Epithelial cell of proximal tubule (primary cell): Measurements from ENCODE around the gene HIVEP3. TPM values are rescaled to one million over a fixed set of nuclear protein-coding genes. Genes with fewer than 3 reads are reported as not detected.

ENCODE experiments used
- DNase-seq: peaks from one replicate; pipeline ENCODE4 v3.0.0-alpha.2; 2011; ENCODE audit warnings: low read depth
- H3K4me3 ChIP-seq: 2 replicates; pipeline ENCODE4 v1.5.1; 2011; ENCODE audit warnings: low read depth, mild to moderate bottlenecking, low read length
- total RNA-seq: library from RNA; depleted of rRNA; stranded (reverse); fragments of >200 nt; gene quantifications from 2 replicates; pipeline ENCODE4 v1.2.3, GENCODE V29; 2015
- TF ChIP-seq, protein P1 (sequence below): conservative IDR thresholded peaks from 2 replicates; pipeline ENCODE4 v1.5.1; 2012; ENCODE audit warnings: low read depth, mild to moderate bottlenecking, low read length

Gene HIVEP3
- total RNA-seq, 1 donor from 2014 or later: 3.9 TPM

DNA sequence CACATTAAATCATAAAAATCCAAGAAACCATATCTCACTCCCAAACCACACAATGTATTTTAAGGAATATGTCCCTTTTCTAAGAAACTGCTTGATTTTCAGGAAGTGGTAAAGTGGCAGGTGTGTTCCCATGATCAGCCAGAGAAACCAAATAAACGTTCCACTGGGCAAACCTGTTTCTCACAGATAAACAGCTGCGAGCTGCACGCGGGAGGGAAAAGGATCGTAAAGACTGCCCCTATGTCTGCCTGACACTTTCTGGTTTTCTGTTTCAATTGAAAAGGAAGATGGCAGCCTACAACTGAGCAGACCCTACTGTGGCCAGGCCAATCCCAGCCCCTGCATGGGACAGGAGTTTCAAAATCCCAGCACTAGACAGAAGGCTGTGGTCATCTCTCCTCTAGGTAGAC lies 36.6 kb downstream of the HIVEP3 start:
- H3K4me3 ChIP-seq: no peak overlapping the region
- TF ChIP-seq, protein P1, sequence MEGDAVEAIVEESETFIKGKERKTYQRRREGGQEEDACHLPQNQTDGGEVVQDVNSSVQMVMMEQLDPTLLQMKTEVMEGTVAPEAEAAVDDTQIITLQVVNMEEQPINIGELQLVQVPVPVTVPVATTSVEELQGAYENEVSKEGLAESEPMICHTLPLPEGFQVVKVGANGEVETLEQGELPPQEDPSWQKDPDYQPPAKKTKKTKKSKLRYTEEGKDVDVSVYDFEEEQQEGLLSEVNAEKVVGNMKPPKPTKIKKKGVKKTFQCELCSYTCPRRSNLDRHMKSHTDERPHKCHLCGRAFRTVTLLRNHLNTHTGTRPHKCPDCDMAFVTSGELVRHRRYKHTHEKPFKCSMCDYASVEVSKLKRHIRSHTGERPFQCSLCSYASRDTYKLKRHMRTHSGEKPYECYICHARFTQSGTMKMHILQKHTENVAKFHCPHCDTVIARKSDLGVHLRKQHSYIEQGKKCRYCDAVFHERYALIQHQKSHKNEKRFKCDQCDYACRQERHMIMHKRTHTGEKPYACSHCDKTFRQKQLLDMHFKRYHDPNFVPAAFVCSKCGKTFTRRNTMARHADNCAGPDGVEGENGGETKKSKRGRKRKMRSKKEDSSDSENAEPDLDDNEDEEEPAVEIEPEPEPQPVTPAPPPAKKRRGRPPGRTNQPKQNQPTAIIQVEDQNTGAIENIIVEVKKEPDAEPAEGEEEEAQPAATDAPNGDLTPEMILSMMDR: no peak
- DNase-seq: no peak

DNA sequence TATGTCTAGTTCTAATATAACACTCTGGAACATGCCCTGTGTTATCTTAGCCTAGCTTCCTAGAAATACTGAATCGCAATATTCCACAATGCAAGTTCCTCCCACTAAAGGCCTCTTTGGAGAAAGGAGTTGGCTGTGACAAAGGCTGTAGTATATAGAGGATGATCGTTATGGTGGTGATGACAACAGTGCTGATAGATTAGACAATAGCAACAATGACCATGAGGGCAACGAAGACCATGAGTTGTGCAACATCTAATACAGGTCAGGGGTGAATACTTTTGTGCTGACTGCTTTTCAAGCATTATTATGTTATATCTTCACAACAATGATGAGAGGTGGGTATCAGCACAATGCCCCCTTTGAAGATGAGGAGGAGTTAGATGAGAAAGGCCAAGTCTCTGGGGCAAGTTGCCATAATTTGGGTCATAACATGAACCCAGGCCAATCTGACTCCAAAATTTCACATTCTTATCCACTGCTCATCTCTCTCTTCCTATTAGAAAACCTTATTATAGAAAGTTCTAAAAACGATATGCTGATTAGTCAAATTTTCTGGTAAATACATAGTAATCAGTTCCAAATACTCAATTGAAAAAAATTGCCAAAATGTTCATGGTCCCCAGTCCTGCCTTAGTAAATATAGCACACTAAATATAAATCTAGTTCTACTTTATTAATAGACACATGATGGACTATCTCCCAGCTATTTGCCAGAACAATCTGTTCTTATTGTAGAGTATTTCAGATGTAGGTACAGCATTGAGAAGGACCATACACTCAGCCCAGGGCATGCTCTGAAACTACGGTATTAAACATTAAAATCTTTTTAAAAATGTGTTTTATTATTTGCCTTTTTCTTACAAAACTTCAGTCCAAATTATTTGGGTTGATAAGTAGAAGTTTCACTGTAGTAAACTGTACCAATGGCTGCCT lies 37.5 kb downstream of the HIVEP3 start:
- no peak overlapping the region for H3K4me3 ChIP-seq
- TF ChIP-seq, protein P1: no peak
- DNase-seq: no peak

DNA sequence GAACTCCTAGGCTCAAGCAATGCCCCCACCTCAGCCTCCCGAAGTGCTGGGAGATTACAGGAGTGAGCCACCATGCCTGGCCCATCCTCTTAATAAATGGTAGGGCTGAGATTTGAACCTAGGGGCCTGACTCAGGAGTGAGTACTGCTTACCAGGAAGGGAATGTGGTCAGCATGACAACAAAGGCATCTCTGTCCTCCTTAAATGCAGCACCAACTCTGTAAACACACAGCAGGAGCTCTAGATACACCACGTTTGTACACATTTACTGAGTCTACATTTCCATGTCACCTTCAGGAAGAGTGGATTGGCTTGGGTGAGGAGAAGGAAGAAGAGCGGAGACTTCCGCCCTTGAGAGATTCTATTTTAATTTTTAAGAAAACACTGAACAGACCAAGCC lies 38.5 kb downstream of the HIVEP3 start:
- TF ChIP-seq, protein P1: no peak
- H3K4me3 ChIP-seq: no peak overlapping the region
- no peak for DNase-seq

DNA sequence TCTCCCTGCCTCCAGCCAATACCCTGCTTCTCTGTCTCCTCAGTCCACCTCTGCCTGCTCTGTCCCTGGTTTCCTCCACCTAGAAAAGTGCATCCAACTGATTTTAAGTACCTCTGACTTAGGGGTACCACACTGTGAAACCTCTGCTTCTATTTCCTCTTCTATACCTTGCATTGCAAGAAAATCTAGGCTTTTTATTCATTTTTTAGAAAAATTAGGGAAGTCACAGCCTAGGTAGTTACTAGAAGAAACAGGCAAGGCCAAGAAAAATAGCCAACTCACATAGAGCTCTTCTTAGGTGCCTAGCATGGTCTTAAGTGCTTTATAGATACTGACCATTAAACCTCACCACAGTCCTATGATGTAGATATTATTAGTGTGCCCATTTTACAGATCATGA lies 39.1 kb downstream of the HIVEP3 start:
- H3K4me3 ChIP-seq: no peak overlapping the region
- TF ChIP-seq, protein P1: no peak
- no peak for DNase-seq

DNA sequence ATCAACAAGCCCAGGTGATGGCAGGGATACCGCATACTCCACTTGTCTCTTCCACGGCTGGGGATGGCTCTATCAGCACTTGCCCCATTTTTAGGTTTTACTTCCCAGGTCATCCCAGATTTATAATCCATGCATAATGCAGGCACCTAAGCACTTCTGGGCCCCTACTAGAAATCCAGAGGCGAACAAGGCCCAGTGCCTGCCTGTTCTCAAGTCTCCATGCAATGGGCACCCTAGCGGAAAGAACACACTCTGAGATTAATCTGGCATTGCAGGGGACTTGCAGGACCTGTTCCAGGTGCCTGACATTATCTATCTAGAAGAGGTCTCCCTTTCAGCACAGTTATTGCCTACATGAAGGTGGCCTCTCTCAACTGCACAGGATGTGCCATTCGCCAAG lies 39.8 kb downstream of the HIVEP3 start:
- TF ChIP-seq, protein P1: no peak
- no peak overlapping the region for H3K4me3 ChIP-seq
- no peak for DNase-seq

DNA sequence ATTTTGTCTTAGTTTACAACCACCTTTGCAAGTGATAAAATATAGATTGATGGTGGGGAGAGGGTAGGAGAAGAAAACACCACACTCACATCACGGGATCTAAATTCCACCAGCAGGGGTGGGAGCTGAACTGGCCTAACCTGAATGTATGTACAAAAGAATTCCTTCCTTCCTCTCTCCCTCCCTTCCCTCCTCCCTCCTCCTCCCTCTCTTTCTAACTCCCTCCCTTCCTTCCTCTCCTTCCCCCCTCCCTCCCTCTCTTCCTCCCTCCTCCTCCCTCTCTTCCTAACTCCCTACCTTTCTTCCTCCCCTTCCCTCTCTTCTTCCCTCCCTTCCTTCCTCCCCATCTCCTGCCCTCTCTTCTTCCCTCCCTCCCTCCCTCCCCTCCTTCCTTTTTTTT lies 40.2 kb downstream of the HIVEP3 start:
- TF ChIP-seq, protein P1: no peak
- no peak for DNase-seq
- no peak overlapping the region for H3K4me3 ChIP-seq
